Cardiac fibroblast (primary cell): ENCODE measurements around the gene PLXNA2.

ENCODE experiments used
- DNase-seq, 2 donors: peaks; one replicate each; pipeline versions ENCODE4 v3.0.0 to v3.0.0-alpha.2; 2010; ENCODE audit warnings: low read depth in 2 of 2
- H3K4me3 ChIP-seq, 2 donors: replicated peaks in 1 of 2; 1 replicate in 1 of 2; 2 replicates in 1 of 2; pipeline ENCODE4 v1.5.1; 2011; ENCODE audit warnings: low read depth in 2 of 2, low read length in 2 of 2, mild to moderate bottlenecking in 2 of 2, moderate library complexity in 1 of 2
- CTCF ChIP-seq: IDR thresholded peaks from one replicate; pipeline ENCODE4 v1.5.1; 2011; ENCODE audit warnings: low read depth, mild to moderate bottlenecking, low read length, inconsistent platforms

PLXNA2 gene

GRCh38 chr1:208093046-208093445 is 151.1 kb downstream of the PLXNA2 start:
- no peak for TF ChIP-seq CTCF
- H3K4me3 ChIP-seq = no peak overlapping the region
- no peak for DNase-seq

DNA sequence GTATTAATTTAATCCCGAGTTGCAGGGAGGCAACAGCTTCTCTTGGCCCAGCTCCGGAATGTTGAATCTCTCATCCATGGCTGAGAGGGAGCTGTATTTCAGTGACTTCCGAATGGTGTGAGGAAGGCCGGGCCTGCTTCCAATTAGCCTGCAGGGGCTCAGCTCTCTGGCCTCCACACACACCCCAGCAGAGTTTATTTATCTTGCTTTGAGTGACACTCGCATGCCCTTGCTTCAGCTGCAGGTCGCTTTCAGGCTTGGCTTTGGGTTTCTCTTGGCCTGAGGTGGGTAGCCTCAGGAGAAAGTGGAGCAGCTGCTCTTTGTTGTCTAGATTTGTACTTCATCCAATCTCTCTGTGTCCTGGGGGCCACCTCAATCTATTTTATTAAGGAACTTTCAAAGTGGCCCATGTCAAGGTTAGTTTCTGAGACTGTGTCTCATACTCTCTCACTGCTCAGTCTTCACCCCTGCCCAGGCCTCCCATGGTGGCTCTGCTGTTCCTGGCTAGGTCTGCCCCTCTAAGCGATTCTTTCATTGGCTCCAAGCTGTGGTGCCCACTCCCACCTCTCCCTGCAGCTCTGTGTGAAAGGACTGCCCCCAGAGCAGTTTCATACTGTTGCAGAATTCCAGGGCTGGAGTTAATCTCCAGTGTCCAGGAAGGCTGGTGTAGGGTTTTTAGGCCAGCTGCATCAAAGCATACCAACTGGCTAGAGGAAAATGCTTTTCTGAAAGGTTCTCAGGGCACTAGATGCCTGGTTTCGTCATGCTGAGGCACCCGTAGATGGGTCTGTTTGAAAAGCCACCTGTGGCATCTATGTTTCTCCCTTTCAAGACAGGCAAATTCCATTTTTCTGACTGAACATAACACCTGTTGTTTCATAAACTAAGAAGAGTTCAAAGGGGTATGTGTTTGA is 153.5 kb downstream of the PLXNA2 start:
- no peak overlapping the region for H3K4me3 ChIP-seq
- peak in 1 of 2 donors; percentile 43 for DNase-seq
- no peak for TF ChIP-seq CTCF

DNA sequence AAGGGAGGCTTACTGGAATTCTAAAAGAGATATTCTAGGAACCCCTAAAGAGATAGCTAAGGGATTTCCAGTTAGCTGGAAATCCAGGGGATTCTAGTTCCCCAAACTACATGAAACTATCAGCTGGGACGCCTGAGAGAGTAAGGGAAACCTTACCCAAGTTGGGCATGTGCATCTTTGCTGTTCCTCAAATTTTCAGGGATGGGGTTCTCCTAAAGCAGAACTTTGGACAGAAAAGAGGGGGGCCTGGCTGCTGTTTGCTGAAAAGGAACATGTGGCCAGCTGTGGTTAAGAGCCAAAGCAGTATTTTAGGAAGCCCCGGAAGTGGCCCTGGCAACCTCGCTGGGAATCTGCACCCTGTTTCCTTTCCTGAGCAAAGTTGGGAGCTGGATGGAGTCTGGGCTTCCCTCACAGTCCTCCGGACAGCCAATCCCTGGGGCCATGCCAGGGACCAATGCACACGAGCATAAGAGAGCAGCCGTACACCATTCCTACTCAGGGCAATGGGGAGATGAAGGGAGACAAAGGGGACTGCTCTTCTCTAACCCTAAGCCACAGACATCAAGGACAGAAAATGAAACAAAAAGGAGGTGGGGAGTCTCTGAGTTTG is 154.3 kb downstream of the PLXNA2 start:
- H3K4me3 ChIP-seq = no peak overlapping the region
- no peak for TF ChIP-seq CTCF
- peak in 1 of 2 donors; percentile 25 for DNase-seq

- no peak for DNase-seq
- H3K4me3 ChIP-seq = no peak overlapping the region
- TF ChIP-seq CTCF = no peak
Measured at GRCh38 chr1:208089149-208089548, 155.0 kb downstream of the PLXNA2 start.

GRCh38 chr1:208088319-208088718 is 155.9 kb downstream of the PLXNA2 start:
- no peak overlapping the region for H3K4me3 ChIP-seq
- no peak for TF ChIP-seq CTCF
- no peak for DNase-seq

DNA sequence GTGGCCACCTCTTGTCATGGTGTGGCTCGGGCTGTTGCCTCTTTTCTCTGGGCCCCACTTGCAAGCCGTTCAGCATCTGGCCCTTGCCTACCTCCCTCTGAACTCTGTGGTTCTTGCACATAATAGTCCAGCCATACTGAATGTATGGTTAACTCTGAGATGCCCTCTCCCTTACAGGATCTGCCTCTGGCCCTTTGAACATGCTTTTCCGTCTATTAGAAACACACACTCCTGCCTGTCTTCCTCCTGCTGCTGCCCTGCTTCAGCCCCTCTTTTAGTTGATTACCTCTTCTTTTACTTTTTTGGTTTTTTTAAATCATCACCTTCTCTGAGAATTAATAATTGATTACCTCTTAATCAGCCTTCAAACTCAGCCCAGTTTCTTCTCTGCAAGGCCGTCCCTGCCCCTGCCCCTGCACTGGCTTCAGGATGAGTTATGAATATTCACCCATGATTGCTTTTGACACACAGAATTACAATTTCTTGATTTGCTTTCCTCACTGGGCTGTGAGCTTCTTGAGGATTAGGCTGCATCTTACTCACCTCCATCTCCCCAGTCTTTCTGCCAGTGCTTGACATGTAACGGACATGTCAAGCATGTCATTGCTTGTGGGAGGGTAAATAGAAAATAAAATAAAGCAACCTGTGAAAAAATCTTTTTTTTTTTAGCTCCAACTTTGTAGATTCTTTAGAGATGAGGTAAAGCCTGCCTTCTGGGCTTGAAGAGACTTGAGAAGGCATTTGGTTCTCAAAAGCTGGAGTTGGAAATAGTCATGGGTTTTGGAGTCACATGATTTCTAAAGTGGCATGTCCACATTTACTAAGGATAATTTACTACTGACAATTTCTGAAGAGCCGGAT is 158.3 kb downstream of the PLXNA2 start:
- no peak overlapping the region for H3K4me3 ChIP-seq
- TF ChIP-seq CTCF = no peak
- peak; percentile 21 to 31 for DNase-seq
